Spleen (tissue), 7 donors: ENCODE measurements around the gene CCDC171.

ENCODE experiments used
- POLR2A ChIP-seq, 3 donors: fragments of 450-650 bp; IDR thresholded peaks; one replicate each; pipeline ENCODE4 v1.5.1; 2017; ENCODE audit warnings: antibody characterized with exemption in 3 of 3, mild to moderate bottlenecking in 1 of 3
- POLR2AphosphoS5 ChIP-seq, 3 donors: sonication (generic); formaldehyde crosslinking; IDR thresholded peaks; one replicate each; pipeline ENCODE4 v1.5.1; 2017; ENCODE audit warnings: antibody characterized with exemption in 3 of 3
- TF ChIP-seq, protein P1 (sequence below), 11 experiments: fragments of 200-600 bp in 7 of 11; fragments of 450-650 bp in 4 of 11; sonication (generic) in 4 of 11; IDR thresholded peaks in 8 of 11; conservative IDR thresholded peaks in 3 of 11; 1 replicate in 7 of 11; 2 replicates in 4 of 11; pipeline versions ENCODE4 v1.4.0 to v1.8.0; 2016 to 2021; ENCODE audit warnings: antibody characterized with exemption in 11 of 11, inconsistent platforms in 4 of 11, mild to moderate bottlenecking in 1 of 11
- donor health status: DM: no; HTN: no; CAD: no; lungs with moderate emphysema.
- donor health status: DM: no; HTN: no; CAD: no.
- donor health status: DM: no; HTN: no; CAD: no.

DNA sequence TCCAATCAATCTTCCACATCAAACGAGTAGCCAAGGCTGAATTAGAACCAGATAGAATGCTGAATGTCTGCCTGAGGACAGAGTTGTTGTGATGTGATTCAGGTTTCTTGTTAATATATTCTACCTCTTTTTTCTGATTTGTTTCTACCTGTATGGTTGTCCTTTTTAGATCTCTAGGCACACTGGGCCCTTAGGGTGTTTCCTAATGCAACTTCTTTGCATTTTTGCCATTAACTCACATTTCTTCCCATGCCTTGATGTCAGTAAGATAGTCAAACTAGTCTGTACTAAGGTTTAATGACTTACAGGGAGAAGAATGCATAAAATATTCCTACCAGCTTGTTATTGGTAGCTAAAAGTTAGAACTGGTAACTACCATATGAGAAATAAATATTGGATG, 413.6 kb downstream of the CCDC171 start:
- TF ChIP-seq, protein P1, sequence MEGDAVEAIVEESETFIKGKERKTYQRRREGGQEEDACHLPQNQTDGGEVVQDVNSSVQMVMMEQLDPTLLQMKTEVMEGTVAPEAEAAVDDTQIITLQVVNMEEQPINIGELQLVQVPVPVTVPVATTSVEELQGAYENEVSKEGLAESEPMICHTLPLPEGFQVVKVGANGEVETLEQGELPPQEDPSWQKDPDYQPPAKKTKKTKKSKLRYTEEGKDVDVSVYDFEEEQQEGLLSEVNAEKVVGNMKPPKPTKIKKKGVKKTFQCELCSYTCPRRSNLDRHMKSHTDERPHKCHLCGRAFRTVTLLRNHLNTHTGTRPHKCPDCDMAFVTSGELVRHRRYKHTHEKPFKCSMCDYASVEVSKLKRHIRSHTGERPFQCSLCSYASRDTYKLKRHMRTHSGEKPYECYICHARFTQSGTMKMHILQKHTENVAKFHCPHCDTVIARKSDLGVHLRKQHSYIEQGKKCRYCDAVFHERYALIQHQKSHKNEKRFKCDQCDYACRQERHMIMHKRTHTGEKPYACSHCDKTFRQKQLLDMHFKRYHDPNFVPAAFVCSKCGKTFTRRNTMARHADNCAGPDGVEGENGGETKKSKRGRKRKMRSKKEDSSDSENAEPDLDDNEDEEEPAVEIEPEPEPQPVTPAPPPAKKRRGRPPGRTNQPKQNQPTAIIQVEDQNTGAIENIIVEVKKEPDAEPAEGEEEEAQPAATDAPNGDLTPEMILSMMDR (IDR thresholded peaks at IDR 0.05 in 8 of 11, conservative IDR thresholded peaks at IDR 0.05 in 3 of 11): no peak
- TF ChIP-seq POLR2AphosphoS5 (IDR thresholded peaks at IDR 0.05) (no peak), POLR2A (IDR thresholded peaks at IDR 0.05) (no peak)
